ENCODE data around the gene IGSF1. TPM values are rescaled to one million over a fixed set of nuclear protein-coding genes. Genes with fewer than 3 reads are reported as not detected.

Gene IGSF1
- total and polyA plus RNA-seq, 2 of the 13 experiments (the other 11 are each of a cell fraction or from before 2014, with no cell fraction given): 58.7 to 108 TPM

DNA sequence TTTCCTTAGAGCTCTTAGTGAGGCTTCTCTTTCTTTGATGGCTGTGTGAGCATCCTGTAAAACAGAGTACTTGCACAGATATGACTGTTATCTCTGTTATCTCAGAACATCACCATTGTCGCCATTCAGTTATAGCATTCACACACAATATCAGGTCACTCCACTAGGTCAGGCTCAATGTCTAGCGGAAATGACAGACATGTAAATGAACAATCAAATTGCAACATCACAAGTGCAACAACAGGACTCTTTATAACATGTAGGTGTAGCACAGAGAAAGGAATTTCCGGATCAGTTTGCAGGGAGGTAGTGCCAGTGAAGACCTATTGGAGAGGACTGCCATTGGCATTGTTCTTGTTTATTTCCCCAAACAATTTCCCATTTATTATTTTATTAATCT, 43.2 kb upstream of the IGSF1 start:
- no peaks in the 10 kb centered on the region for H4K20me1 ChIP-seq (ENCODE audit: insufficient read depth, low read length)
- ATAC-seq: peak; percentile 85
- intact Hi-C loops (cut with micrococcal nuclease; ENCODE audit: unreplicated experiment) (no loop called here), in situ Hi-C loops (cut with HindIII; ENCODE audit: extremely low pct_ligation_motif_present, low pct_unique_long_range_greater_than_20kb) (no loop called here)
- WGBS (ENCODE audit: low lambda C conversion rate): 8% methylated on average over 3 of the region's 3 CpGs
- DNase-seq (ENCODE audit: low spot score): peak; percentile 80
- no peak overlapping the region for H3K9ac ChIP-seq (ENCODE audit: insufficient read depth, low read depth, low read length)
- no peak overlapping the region for H3K4me3 ChIP-seq (replicated peaks in 1 of 3; ENCODE audit: insufficient read depth in 1 of 3, low read depth in 2 of 3, low read length in 3 of 3)
- H2AFZ ChIP-seq (ENCODE audit: low read length): no peak overlapping the region
- no peak overlapping the region for H3K27ac ChIP-seq (ENCODE audit: extremely low read length, insufficient read depth, low read length)
- H3K79me2 ChIP-seq (ENCODE audit: insufficient read depth, low read length): no peaks in the 10 kb centered on the region
- POLR2A ChIA-PET: no interaction called here
- no TSS peak for BruUV-seq (replicated peaks)
- peak overlapping the region; percentile 23; the same call in 1 of the 2 replicates for H3K4me2 ChIP-seq (ENCODE audit: low read depth, low read length)
- peaks cover 12% of the 10 kb centered on the region for H3K4me1 ChIP-seq (ENCODE audit: insufficient read depth, low read length)
- no peaks in the 10 kb centered on the region for H3K27me3 ChIP-seq (ENCODE audit: control insufficient read depth in 1 of 2, insufficient read depth in 2 of 2, low read length in 2 of 2)
- CTCF ChIA-PET (ENCODE audit: low intra/inter-chr PET ratio, low total read pairs): no interaction called here
- H3K9me3 ChIP-seq (ENCODE audit: low read length): no peaks in the 10 kb centered on the region
- H3K36me3 ChIP-seq (replicated peaks in 1 of 2; ENCODE audit: control insufficient read depth in 1 of 2, insufficient read depth in 2 of 2, low read length in 2 of 2): no peaks in the 10 kb centered on the region
- FAIRE-seq: no peak
- TF ChIP-seq MED1 (CRISPR knock-in tag; IDR thresholded peaks at IDR 0.05) (0 out of 2 replicates have a peak, but pooled peaks have one; percentile 13), GTF2F1 (IDR thresholded peaks at IDR 0.05; ENCODE audit: low read length) (no peak), HNRNPH1 (optimal IDR thresholded peaks at IDR 0.05; ENCODE audit: low read depth, low read length) (no peak), SNAPC2 (CRISPR knock-in tag; IDR thresholded peaks at IDR 0.05) (no peak), ZNF598 (CRISPR knock-in tag; IDR thresholded peaks at IDR 0.05; ENCODE audit: borderline replicate concordance) (no peak), ARNT2 (CRISPR knock-in tag; IDR thresholded peaks at IDR 0.05; ENCODE audit: low read depth) (no peak), SATB2 (CRISPR knock-in tag; IDR thresholded peaks at IDR 0.05) (no peak)
- TF ChIP-seq, protein P1, sequence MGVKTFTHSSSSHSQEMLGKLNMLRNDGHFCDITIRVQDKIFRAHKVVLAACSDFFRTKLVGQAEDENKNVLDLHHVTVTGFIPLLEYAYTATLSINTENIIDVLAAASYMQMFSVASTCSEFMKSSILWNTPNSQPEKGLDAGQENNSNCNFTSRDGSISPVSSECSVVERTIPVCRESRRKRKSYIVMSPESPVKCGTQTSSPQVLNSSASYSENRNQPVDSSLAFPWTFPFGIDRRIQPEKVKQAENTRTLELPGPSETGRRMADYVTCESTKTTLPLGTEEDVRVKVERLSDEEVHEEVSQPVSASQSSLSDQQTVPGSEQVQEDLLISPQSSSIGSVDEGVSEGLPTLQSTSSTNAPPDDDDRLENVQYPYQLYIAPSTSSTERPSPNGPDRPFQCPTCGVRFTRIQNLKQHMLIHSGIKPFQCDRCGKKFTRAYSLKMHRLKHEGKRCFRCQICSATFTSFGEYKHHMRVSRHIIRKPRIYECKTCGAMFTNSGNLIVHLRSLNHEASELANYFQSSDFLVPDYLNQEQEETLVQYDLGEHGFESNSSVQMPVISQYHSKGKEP (CRISPR knock-in tag; IDR thresholded peaks at IDR 0.05): no peak
- TF ChIP-seq, protein P2, sequence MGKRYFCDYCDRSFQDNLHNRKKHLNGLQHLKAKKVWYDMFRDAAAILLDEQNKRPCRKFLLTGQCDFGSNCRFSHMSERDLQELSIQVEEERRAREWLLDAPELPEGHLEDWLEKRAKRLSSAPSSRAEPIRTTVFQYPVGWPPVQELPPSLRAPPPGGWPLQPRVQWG (CRISPR knock-in tag; IDR thresholded peaks at IDR 0.05; ENCODE audit: borderline replicate concordance, low read depth): no peak
- TF ChIP-seq, protein P3, sequence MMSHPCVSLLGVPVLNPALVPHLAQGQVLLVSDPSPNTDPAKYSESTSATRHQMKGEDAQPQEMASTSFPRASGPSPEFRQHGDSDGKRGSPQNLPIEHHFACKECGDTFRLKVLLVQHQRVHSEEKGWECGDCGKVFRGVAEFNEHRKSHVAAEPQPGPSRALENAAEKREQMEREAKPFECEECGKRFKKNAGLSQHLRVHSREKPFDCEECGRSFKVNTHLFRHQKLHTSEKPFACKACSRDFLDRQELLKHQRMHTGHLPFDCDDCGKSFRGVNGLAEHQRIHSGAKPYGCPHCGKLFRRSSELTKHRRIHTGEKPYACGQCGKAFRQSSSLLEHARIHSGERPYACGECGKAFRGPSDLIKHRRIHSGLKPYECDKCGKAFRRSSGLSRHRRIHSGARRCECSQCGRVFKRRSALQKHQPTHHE (CRISPR knock-in tag; IDR thresholded peaks at IDR 0.05; ENCODE audit: borderline replicate concordance): no peak
- TF ChIP-seq, protein P4, sequence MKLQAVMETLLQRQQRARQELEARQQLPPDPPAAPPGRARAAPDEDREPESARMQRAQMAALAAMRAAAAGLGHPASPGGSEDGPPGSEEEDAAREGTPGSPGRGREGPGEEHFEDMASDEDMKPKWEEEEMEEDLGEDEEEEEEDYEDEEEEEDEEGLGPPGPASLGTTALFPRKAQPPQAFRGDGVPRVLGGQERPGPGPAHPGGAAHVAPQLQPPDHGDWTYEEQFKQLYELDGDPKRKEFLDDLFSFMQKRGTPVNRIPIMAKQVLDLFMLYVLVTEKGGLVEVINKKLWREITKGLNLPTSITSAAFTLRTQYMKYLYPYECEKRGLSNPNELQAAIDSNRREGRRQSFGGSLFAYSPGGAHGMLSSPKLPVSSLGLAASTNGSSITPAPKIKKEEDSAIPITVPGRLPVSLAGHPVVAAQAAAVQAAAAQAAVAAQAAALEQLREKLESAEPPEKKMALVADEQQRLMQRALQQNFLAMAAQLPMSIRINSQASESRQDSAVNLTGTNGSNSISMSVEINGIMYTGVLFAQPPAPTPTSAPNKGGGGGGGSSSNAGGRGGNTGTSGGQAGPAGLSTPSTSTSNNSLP (IDR thresholded peaks at IDR 0.05; ENCODE audit: low read depth, low read length): peak; percentile 44; the same call in 1 of the 2 replicates
- TF ChIP-seq, protein P5, sequence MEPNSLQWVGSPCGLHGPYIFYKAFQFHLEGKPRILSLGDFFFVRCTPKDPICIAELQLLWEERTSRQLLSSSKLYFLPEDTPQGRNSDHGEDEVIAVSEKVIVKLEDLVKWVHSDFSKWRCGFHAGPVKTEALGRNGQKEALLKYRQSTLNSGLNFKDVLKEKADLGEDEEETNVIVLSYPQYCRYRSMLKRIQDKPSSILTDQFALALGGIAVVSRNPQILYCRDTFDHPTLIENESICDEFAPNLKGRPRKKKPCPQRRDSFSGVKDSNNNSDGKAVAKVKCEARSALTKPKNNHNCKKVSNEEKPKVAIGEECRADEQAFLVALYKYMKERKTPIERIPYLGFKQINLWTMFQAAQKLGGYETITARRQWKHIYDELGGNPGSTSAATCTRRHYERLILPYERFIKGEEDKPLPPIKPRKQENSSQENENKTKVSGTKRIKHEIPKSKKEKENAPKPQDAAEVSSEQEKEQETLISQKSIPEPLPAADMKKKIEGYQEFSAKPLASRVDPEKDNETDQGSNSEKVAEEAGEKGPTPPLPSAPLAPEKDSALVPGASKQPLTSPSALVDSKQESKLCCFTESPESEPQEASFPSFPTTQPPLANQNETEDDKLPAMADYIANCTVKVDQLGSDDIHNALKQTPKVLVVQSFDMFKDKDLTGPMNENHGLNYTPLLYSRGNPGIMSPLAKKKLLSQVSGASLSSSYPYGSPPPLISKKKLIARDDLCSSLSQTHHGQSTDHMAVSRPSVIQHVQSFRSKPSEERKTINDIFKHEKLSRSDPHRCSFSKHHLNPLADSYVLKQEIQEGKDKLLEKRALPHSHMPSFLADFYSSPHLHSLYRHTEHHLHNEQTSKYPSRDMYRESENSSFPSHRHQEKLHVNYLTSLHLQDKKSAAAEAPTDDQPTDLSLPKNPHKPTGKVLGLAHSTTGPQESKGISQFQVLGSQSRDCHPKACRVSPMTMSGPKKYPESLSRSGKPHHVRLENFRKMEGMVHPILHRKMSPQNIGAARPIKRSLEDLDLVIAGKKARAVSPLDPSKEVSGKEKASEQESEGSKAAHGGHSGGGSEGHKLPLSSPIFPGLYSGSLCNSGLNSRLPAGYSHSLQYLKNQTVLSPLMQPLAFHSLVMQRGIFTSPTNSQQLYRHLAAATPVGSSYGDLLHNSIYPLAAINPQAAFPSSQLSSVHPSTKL (CRISPR knock-in tag; IDR thresholded peaks at IDR 0.05): peak; percentile 36; the same call in 1 of the 2 replicates

Measured in HepG2 (cell line).